OCI-LY1 (cell line): Measurements from ENCODE around the gene HPS5.

Experiments
- H2AFZ ChIP-seq: fragments of 200-600 bp; sonication (generic), shearing (Covaris generic); 2 replicates; pipeline ENCODE4 v1.6.0; 2014; ENCODE audit warnings: antibody characterized with exemption, mild to moderate bottlenecking, low read length
- H3F3A ChIP-seq: fragments of 200-600 bp; sonication (generic), shearing (Covaris generic); 2 replicates; pipeline ENCODE4 v1.6.0; 2014; ENCODE audit warnings: mild to moderate bottlenecking, antibody characterized with exemption, low read length, moderate library complexity; ENCODE audit not compliant: insufficient read depth
- H3K27ac ChIP-seq: fragments of 200-600 bp; sonication (generic); 2 replicates; pipeline ENCODE4 v1.5.1; 2014; ENCODE audit warnings: low read length, mixed run types, mild to moderate bottlenecking, low read depth; ENCODE audit not compliant: poor library complexity, severe bottlenecking
- H3K27me3 ChIP-seq: fragments of 200-600 bp; sonication (generic); 2 replicates; pipeline ENCODE4 v1.6.0; 2014; ENCODE audit warnings: antibody characterized with exemption, mild to moderate bottlenecking, low read length, moderate library complexity; ENCODE audit not compliant: insufficient read depth
- H3K36me3 ChIP-seq: fragments of 200-600 bp; sonication (generic); 2 replicates; pipeline ENCODE4 v1.6.1; 2014; ENCODE audit warnings: mild to moderate bottlenecking, antibody characterized with exemption, low read length, moderate library complexity, mixed read lengths; ENCODE audit not compliant: insufficient read depth
- H3K4me1 ChIP-seq: fragments of 200-600 bp; sonication (generic); 2 replicates; pipeline ENCODE4 v1.5.1; 2014; ENCODE audit warnings: mild to moderate bottlenecking, low read length, moderate library complexity; ENCODE audit not compliant: insufficient read depth, severe bottlenecking
- H3K4me2 ChIP-seq: fragments of 200-600 bp; sonication (generic), shearing (Covaris generic); 2 replicates; pipeline ENCODE4 v1.6.1; 2014; ENCODE audit warnings: low read length
- H3K4me3 ChIP-seq: fragments of 200-600 bp; sonication (generic); 2 replicates; pipeline ENCODE4 v1.5.1; 2014; ENCODE audit warnings: low read length, low read depth, mild to moderate bottlenecking, mixed read lengths; ENCODE audit not compliant: poor library complexity, severe bottlenecking
- H3K79me2 ChIP-seq: fragments of 200-600 bp; shearing (Covaris generic); 2 replicates; pipeline ENCODE4 v1.6.1; 2016; ENCODE audit warnings: mixed run types, low read length, mixed read lengths; ENCODE audit not compliant: insufficient read depth
- H3K9ac ChIP-seq: fragments of 200-600 bp; sonication (generic), shearing (Covaris generic); 2 replicates; pipeline ENCODE4 v1.6.1; 2014; ENCODE audit warnings: mild to moderate bottlenecking, low read length, mixed read lengths
- H3K9me2 ChIP-seq: fragments of 200-600 bp; sonication (generic), shearing (Covaris generic); 2 replicates; pipeline ENCODE4 v1.6.1; 2014; ENCODE audit warnings: low read depth, mild to moderate bottlenecking, low read length, mixed read lengths
- H3K9me3 ChIP-seq: fragments of 200-600 bp; shearing (Covaris generic); 2 replicates; pipeline ENCODE4 v1.6.1; 2014; ENCODE audit warnings: low read length, mixed read lengths
- H4K20me1 ChIP-seq: fragments of 200-600 bp; sonication (generic), shearing (Covaris generic); 2 replicates; pipeline ENCODE4 v1.6.0; 2016; ENCODE audit warnings: mild to moderate bottlenecking, low read length; ENCODE audit not compliant: insufficient read depth
- CTCF ChIP-seq: fragments of 200-600 bp; sonication (generic), shearing (Covaris generic); IDR thresholded peaks from 2 replicates; pipeline ENCODE4 v1.5.1; 2017; ENCODE audit warnings: mild to moderate bottlenecking, antibody characterized with exemption, low read length, moderate library complexity, mixed read lengths
- EZH2 ChIP-seq: fragments of 200-600 bp; sonication (generic), shearing (Covaris generic); IDR thresholded peaks from 2 replicates; pipeline ENCODE4 v1.8.0; 2017; ENCODE audit warnings: borderline replicate concordance, mixed run types, mild to moderate bottlenecking, antibody characterized with exemption, low read length, moderate library complexity, mixed read lengths

The HPS5 gene

GRCh38 chr11:18285841-18286240, 36.1 kb downstream of the HPS5 start:
- H3K4me2 ChIP-seq = no peak overlapping the region
- H3K79me2 ChIP-seq = no peaks in the 10 kb centered on the region
- no peak overlapping the region for H2AFZ ChIP-seq
- H4K20me1 ChIP-seq = no peaks in the 10 kb centered on the region
- H3K9me3 ChIP-seq = no peaks in the 10 kb centered on the region
- H3K27me3 ChIP-seq = no peaks in the 10 kb centered on the region
- H3K9ac ChIP-seq = no peak overlapping the region
- H3K4me3 ChIP-seq = no peak overlapping the region
- H3K27ac ChIP-seq = no peak overlapping the region
- no peaks in the 10 kb centered on the region for H3F3A ChIP-seq
- no peaks in the 10 kb centered on the region for H3K9me2 ChIP-seq
- peaks cover 94% of the 10 kb centered on the region for H3K36me3 ChIP-seq
- TF ChIP-seq EZH2 (no peak), CTCF (no peak)
- H3K4me1 ChIP-seq = no peaks in the 10 kb centered on the region

DNA sequence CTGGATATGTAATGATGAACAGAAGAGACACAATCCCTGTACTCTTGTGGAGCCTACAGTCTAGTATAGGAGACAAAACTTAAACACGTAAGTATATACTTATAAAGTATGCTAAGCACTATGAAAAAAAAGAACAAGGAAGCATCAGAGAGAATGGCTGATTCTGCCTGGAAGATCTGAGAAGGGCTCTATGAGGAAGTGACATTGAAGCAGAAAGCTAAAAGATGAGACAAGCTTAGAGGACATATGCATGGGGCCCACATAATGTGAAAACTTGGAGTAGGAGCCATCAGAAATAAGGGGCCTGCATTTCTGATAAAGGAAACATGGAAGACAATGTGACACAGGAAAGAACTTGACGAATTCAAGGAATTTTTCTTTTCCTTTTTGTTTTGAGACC, 39.3 kb downstream of the HPS5 start:
- Histone ChIP-seq H3K9me2 (no peaks in the 10 kb centered on the region), H3K36me3 (peaks cover 92% of the 10 kb centered on the region), H3K4me1 (no peaks in the 10 kb centered on the region)

GRCh38 chr11:18280438-18281045, 41.4 kb downstream of the HPS5 start:
- no peak overlapping the region for H3K4me2 ChIP-seq
- H4K20me1 ChIP-seq = no peaks in the 10 kb centered on the region
- TF ChIP-seq CTCF = no peak
- TF ChIP-seq EZH2 = no peak
- peaks cover 75% of the 10 kb centered on the region for H3K36me3 ChIP-seq
- no peak overlapping the region for H3K27ac ChIP-seq
- H3K4me3 ChIP-seq = no peak overlapping the region
- H3K4me1 ChIP-seq = no peaks in the 10 kb centered on the region
- no peak overlapping the region for H3K9ac ChIP-seq
- H3F3A ChIP-seq = no peaks in the 10 kb centered on the region
- H3K79me2 ChIP-seq = no peaks in the 10 kb centered on the region
- no peak overlapping the region for H2AFZ ChIP-seq
- H3K9me3 ChIP-seq = no peaks in the 10 kb centered on the region
- no peaks in the 10 kb centered on the region for H3K27me3 ChIP-seq
- H3K9me2 ChIP-seq = no peaks in the 10 kb centered on the region

More for the DNA sequence above, 39.3 kb downstream of the HPS5 start:
- H4K20me1 ChIP-seq = no peaks in the 10 kb centered on the region
- H3K4me3 ChIP-seq = no peak overlapping the region
- H2AFZ ChIP-seq = no peak overlapping the region
- no peaks in the 10 kb centered on the region for H3K27me3 ChIP-seq
- H3K9me3 ChIP-seq = no peaks in the 10 kb centered on the region
- TF ChIP-seq EZH2 (no peak), CTCF (no peak)
- H3K9ac ChIP-seq = no peak overlapping the region
- no peak overlapping the region for H3K27ac ChIP-seq
- no peak overlapping the region for H3K4me2 ChIP-seq
- H3K79me2 ChIP-seq = no peaks in the 10 kb centered on the region
- no peaks in the 10 kb centered on the region for H3F3A ChIP-seq
